ENCODE measurements around the gene ANTXR1. TPM values are rescaled to one million over a fixed set of nuclear protein-coding genes. Genes with fewer than 3 reads are reported as not detected.
A peak's percentile ranks its signal among the peaks of the same experiment; 100 is the strongest.

The ANTXR1 gene
- total RNA-seq, 6 donors from 2014 or later: 11.5 to 76.4 (median 31.4) TPM

DNA sequence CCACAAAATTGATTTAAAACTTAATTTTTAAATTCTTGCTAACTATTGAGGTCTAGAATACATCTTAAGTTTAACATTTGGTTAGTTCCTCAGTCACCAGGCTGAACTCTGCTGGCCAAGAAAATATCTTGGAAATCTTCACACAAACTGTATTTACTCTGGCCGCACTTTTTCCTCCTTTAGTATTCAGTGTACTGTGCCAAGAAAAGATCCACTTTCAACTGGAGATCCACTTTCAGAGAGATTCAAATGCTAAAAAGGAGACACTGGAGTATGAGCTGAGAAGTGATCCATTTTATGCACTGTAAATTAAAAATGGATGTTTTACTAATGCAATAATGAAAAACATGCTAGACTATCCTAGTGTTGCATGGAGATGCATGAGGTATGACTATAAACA lies 98.1 kb downstream of the ANTXR1 start:
- H3K36me3 ChIP-seq: no peaks in the 10 kb centered on the region
- ATAC-seq (ENCODE audit: low FRiP score in 2 of 2) (no peak), DNase-seq (no peak)
- no peaks in the 10 kb centered on the region for H3K9me3 ChIP-seq
- H3K27me3 ChIP-seq: no peaks in the 10 kb centered on the region
- H3K27ac ChIP-seq: no peak overlapping the region
- WGBS, 2 donors: 58 to 62% methylated on average over 1 of the region's 1 CpG
- H3K4me1 ChIP-seq: no peaks in the 10 kb centered on the region
- TF ChIP-seq POLR2A (IDR thresholded peaks at IDR 0.05) (no peak), POLR2AphosphoS5 (IDR thresholded peaks at IDR 0.05) (no peak), EP300 (IDR thresholded peaks at IDR 0.05) (no peak)
- TF ChIP-seq, protein P1, sequence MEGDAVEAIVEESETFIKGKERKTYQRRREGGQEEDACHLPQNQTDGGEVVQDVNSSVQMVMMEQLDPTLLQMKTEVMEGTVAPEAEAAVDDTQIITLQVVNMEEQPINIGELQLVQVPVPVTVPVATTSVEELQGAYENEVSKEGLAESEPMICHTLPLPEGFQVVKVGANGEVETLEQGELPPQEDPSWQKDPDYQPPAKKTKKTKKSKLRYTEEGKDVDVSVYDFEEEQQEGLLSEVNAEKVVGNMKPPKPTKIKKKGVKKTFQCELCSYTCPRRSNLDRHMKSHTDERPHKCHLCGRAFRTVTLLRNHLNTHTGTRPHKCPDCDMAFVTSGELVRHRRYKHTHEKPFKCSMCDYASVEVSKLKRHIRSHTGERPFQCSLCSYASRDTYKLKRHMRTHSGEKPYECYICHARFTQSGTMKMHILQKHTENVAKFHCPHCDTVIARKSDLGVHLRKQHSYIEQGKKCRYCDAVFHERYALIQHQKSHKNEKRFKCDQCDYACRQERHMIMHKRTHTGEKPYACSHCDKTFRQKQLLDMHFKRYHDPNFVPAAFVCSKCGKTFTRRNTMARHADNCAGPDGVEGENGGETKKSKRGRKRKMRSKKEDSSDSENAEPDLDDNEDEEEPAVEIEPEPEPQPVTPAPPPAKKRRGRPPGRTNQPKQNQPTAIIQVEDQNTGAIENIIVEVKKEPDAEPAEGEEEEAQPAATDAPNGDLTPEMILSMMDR (IDR thresholded peaks at IDR 0.05): no peak
- no peak overlapping the region for H3K4me3 ChIP-seq

DNA sequence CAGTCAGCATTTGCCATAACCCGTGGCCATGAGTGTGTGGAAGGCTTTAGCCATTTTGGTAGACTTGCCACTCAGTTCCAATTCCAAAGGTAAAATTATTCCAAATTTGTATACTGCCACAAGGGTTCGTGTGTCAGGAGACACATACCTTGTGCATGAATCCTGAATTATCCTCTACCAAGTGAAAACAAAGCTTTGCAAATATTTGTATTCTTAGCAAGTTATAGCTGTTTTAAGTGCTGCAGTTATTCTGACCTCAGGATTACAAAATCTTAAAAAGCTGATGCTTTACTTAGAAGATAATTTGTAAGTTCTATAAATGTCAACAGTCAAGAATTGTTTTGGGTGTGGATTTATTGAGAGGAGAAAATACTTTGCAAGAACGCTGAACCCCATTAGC lies 100.6 kb downstream of the ANTXR1 start:
- ATAC-seq (ENCODE audit: low FRiP score in 2 of 2): no peak
- peaks cover 0 to 3% (median 0%) of the 10 kb centered on the region in 4 donors for H3K4me1 ChIP-seq
- H3K36me3 ChIP-seq: no peaks in the 10 kb centered on the region
- no peak overlapping the region for H3K4me3 ChIP-seq
- no peak for DNase-seq
- 69 to 74% methylated on average over 3 of the region's 3 CpGs for WGBS, 2 donors
- H3K27me3 ChIP-seq: no peaks in the 10 kb centered on the region
- no peak overlapping the region for H3K27ac ChIP-seq
- no peaks in the 10 kb centered on the region for H3K9me3 ChIP-seq
- TF ChIP-seq POLR2A (IDR thresholded peaks at IDR 0.05) (no peak), POLR2AphosphoS5 (IDR thresholded peaks at IDR 0.05) (no peak), EP300 (IDR thresholded peaks at IDR 0.05) (no peak)
- TF ChIP-seq, protein P1 (IDR thresholded peaks at IDR 0.05): no peak

DNA sequence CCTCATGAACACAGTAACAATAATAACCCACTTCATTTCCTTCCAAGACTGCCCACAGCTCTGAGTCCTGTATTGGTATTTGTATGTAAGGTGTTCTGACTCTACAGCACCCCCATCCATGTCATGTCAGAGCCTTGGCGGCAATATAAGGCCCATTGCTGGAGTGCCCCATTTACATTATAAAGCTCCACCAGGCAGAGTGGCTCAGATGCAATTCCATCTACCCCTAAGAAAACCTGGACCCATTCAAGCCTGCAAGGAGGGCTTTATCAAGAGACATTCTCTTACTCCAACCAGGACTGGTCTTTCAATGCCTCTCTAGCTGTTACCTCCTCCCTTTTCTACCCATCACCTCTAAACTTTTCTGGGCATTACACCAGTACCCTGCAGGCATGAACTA lies 101.6 kb downstream of the ANTXR1 start:
- Histone ChIP-seq H3K27me3 (no peaks in the 10 kb centered on the region), H3K27ac (no peak overlapping the region), H3K9me3 (no peaks in the 10 kb centered on the region), H3K4me3 (no peak overlapping the region), H3K4me1 (peaks cover 0 to 3% (median 0%) of the 10 kb centered on the region in 4 donors), H3K36me3 (no peaks in the 10 kb centered on the region)
- TF ChIP-seq, protein P1 (IDR thresholded peaks at IDR 0.05): no peak
- TF ChIP-seq EP300 (IDR thresholded peaks at IDR 0.05) (no peak), POLR2AphosphoS5 (IDR thresholded peaks at IDR 0.05) (no peak), POLR2A (IDR thresholded peaks at IDR 0.05) (no peak)
- ATAC-seq (ENCODE audit: low FRiP score in 2 of 2) (no peak), DNase-seq (no peak)
- whole genome bisulfite sequencing, 2 donors: 90 to 100% methylated on average over 1 of the region's 1 CpG

DNA sequence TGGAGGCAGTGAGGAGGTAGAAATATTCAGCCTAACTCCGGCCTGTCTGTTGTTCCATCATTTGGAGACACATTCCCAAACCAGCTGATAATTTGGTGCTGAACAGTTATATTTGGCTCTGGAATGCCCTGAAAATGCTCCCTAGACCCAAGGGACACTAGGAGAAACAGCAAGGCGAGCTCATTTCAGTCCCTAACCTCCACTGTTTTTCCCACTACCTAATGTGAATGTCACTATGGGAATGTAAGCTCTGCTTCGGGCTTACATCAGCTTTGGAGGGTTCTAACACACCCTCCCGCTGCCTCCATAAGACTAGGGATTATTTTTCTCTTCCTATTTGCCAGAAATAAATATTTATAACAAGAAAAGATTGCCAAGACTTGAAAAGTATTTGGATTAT lies 103.5 kb downstream of the ANTXR1 start:
- no peaks in the 10 kb centered on the region for H3K9me3 ChIP-seq
- H3K27ac ChIP-seq: peak overlapping the region in 1 of 4 donors; percentile 48
- peak in 1 of 2 donors; percentile 53 for ATAC-seq (ENCODE audit: low FRiP score in 2 of 2)
- H3K27me3 ChIP-seq: no peaks in the 10 kb centered on the region
- H3K4me1 ChIP-seq: peaks cover 0 to 3% (median 0%) of the 10 kb centered on the region in 4 donors
- no peak for DNase-seq
- no peaks in the 10 kb centered on the region for H3K36me3 ChIP-seq
- TF ChIP-seq EP300 (IDR thresholded peaks at IDR 0.05): no peak
- TF ChIP-seq, protein P1 (IDR thresholded peaks at IDR 0.05): no peak
- TF ChIP-seq POLR2AphosphoS5 (IDR thresholded peaks at IDR 0.05): no peak
- TF ChIP-seq POLR2A (IDR thresholded peaks at IDR 0.05): no peak
- WGBS, 2 donors: 70 to 79% methylated on average over 4 of the region's 4 CpGs
- H3K4me3 ChIP-seq: no peak overlapping the region

DNA sequence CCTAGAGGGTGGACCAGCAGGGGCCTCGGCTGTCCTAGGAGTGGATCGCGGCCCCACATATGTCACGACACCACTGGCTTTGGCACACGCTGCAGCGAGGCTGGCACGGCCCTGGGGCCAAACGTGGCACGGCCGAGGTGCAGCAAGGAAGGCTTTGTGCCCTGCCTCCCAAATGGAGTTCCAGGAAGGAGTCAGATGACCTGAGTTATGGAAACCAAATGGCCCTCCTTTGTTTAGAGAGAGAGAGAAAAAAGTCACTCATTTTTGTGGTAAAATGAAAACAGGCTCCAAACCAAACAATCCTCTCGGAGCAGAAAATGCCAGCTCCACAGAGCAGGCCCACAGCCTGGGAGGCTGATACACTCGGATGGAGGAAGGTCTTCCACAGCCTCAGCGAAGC lies 105.6 kb downstream of the ANTXR1 start:
- no peak for TF ChIP-seq POLR2A (IDR thresholded peaks at IDR 0.05)
- no peak for TF ChIP-seq POLR2AphosphoS5 (IDR thresholded peaks at IDR 0.05)
- TF ChIP-seq EP300 (IDR thresholded peaks at IDR 0.05): no peak
- TF ChIP-seq, protein P1 (IDR thresholded peaks at IDR 0.05): no peak
- H3K4me3 ChIP-seq: no peak overlapping the region
- peaks cover 0 to 3% (median 0%) of the 10 kb centered on the region in 4 donors for H3K4me1 ChIP-seq
- WGBS, 2 donors: 91 to 93% methylated on average over 13 of the region's 13 CpGs
- no peaks in the 10 kb centered on the region for H3K36me3 ChIP-seq
- peak in 1 of 2 donors; percentile 72 for DNase-seq
- ATAC-seq (ENCODE audit: low FRiP score in 2 of 2): peak in 1 of 2 donors; percentile 15
- no peaks in the 10 kb centered on the region for H3K27me3 ChIP-seq
- no peaks in the 10 kb centered on the region for H3K9me3 ChIP-seq
- peak overlapping the region in 1 of 4 donors; percentile 19 for H3K27ac ChIP-seq
